Loucy (cell line): ENCODE data around the gene ADGB.

Experiments
- CTCF ChIP-seq: fragments of 200-600 bp; sonication (generic); conservative IDR thresholded peaks from 2 replicates; pipeline ENCODE4 v1.5.1; 2014; ENCODE audit warnings: mild to moderate bottlenecking, antibody characterized with exemption, low read length
- EZH2phosphoT487 ChIP-seq: fragments of 200-600 bp; IDR thresholded peaks from 2 replicates; pipeline ENCODE4 v1.6.1; 2018; ENCODE audit warnings: antibody characterized with exemption, mild to moderate bottlenecking, moderate library complexity, borderline replicate concordance

- TF ChIP-seq EZH2phosphoT487 (no peak), CTCF (no peak)
These were observed 228.6 kb downstream of the ADGB start for GRCh38 chr6:146827216-146827928.
